ENCODE measurements around the gene PKD1L1. TPM values are rescaled to one million over a fixed set of nuclear protein-coding genes. Genes with fewer than 3 reads are reported as not detected.

Gene PKD1L1
- total RNA-seq, 1 experiment from 2014 or later: 0.17 TPM

DNA sequence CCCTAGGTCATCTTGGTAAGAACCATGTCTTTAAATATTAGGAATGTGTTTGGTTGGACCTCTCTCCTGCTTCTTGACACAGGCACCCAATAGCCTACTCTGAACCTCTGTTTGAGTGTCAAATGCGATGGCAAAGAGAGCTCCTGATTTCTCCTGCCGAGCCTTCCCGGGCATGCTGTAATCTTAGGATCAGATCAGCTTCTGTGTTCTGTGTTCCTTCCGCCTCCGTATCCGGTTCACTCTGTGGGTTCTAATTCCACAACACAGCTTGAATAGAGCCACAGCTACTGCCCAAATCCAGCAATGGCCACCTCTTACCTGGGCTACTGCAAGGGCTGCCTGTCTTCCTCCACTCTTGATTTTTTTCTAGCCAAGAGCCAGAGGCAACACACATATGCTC is 201.1 kb downstream of the PKD1L1 start:
- H3K9me3 ChIP-seq (ENCODE audit: control insufficient read depth, low read depth, low read length): no peaks in the 10 kb centered on the region
- no peak overlapping the region for H3K18ac ChIP-seq (ENCODE audit: insufficient read length, low read depth, low read length)
- H3K4me2 ChIP-seq (ENCODE audit: insufficient read depth, insufficient read length, low read length): no peak overlapping the region
- Mint-ChIP-seq H3K36me3 (ENCODE audit: insufficient read depth in 1 of 3, low read depth in 3 of 3) (no peaks in the 10 kb centered on the region), H3K9me3 (peaks cover 0 to 3% of the 10 kb centered on the region in 2 experiments; a peak in 3 of 5 replicates), H3K27ac (no peak overlapping the region), H3K27me3 (ENCODE audit: low read depth) (peaks cover 10% of the 10 kb centered on the region; the same call in 1 of the 2 replicates), H3K4me1 (peaks cover 7 to 8% of the 10 kb centered on the region in 2 experiments), H3K4me3 (no peak overlapping the region)
- no peak overlapping the region for H2BK120ac ChIP-seq (ENCODE audit: low read depth, low read length, poor library complexity, severe bottlenecking)
- H3K14ac ChIP-seq (ENCODE audit: insufficient read depth, low read length): no peak overlapping the region
- H2AK5ac ChIP-seq (ENCODE audit: insufficient read length, low read length): no peak overlapping the region
- no peaks in the 10 kb centered on the region for H3K4me1 ChIP-seq (ENCODE audit: insufficient read depth, low read length)
- no peak overlapping the region for H3T11ph ChIP-seq (ENCODE audit: low read length)
- no CpG with 5 or more reads among the region's 6 CpGs for WGBS (ENCODE audit: extremely low coverage, insufficient read length, low lambda C conversion rate)
- no peak overlapping the region for H3K56ac ChIP-seq (ENCODE audit: insufficient read length, low read depth, low read length)
- H2BK5ac ChIP-seq (ENCODE audit: insufficient read length, low read length): no peak overlapping the region
- H2BK15ac ChIP-seq (ENCODE audit: low read depth, low read length): no peak overlapping the region
- no peaks in the 10 kb centered on the region for H3K79me1 ChIP-seq (ENCODE audit: insufficient read depth, low read depth, low read length, poor library complexity, severe bottlenecking)
- no peak overlapping the region for H4K5ac ChIP-seq (ENCODE audit: insufficient read length, low read depth, low read length)
- no peak overlapping the region for H3K9ac ChIP-seq (ENCODE audit: extremely low read depth, insufficient read length, low read length)
- H3K27ac ChIP-seq (ENCODE audit: insufficient read length, low read depth, low read length): no peak overlapping the region
- no peaks in the 10 kb centered on the region for H3K23me2 ChIP-seq (ENCODE audit: insufficient read length, low read depth, low read length, poor library complexity, severe bottlenecking)
- H3K27me3 ChIP-seq (ENCODE audit: insufficient read depth, low read length): no peaks in the 10 kb centered on the region
- no peak for DNase-seq
- H4K20me1 ChIP-seq (ENCODE audit: control insufficient read depth, insufficient read depth, insufficient read length): no peaks in the 10 kb centered on the region
- no peaks in the 10 kb centered on the region for H3K79me2 ChIP-seq (ENCODE audit: insufficient read depth, low read length)
- H2BK20ac ChIP-seq (ENCODE audit: low read depth, low read length, poor library complexity, severe bottlenecking): no peak overlapping the region
- H3K23ac ChIP-seq (ENCODE audit: insufficient read length, low read depth, low read length): no peak overlapping the region
- no peak overlapping the region for H4K8ac ChIP-seq (replicated peaks; ENCODE audit: insufficient read length, low read depth, low read length)
- no peak overlapping the region for H3K4ac ChIP-seq (ENCODE audit: low read depth, low read length)
- H2BK12ac ChIP-seq (ENCODE audit: insufficient read length, low read depth, low read length): no peak overlapping the region
- TF ChIP-seq, protein P1, sequence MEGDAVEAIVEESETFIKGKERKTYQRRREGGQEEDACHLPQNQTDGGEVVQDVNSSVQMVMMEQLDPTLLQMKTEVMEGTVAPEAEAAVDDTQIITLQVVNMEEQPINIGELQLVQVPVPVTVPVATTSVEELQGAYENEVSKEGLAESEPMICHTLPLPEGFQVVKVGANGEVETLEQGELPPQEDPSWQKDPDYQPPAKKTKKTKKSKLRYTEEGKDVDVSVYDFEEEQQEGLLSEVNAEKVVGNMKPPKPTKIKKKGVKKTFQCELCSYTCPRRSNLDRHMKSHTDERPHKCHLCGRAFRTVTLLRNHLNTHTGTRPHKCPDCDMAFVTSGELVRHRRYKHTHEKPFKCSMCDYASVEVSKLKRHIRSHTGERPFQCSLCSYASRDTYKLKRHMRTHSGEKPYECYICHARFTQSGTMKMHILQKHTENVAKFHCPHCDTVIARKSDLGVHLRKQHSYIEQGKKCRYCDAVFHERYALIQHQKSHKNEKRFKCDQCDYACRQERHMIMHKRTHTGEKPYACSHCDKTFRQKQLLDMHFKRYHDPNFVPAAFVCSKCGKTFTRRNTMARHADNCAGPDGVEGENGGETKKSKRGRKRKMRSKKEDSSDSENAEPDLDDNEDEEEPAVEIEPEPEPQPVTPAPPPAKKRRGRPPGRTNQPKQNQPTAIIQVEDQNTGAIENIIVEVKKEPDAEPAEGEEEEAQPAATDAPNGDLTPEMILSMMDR (conservative IDR thresholded peaks at IDR 0.05): no peak
- H4K91ac ChIP-seq (ENCODE audit: insufficient read length, low read depth, low read length): no peak overlapping the region
- H2AFZ ChIP-seq (ENCODE audit: low read length): no peak overlapping the region
